HG03565 (cell line): ENCODE data around the gene FAM83D.
"Not testable (repeated sequence)": the region's sequence is repeated elsewhere in the genome, so short reads cannot be mapped to it uniquely, and the experiment has no call there.

Experiments
- ATAC-seq: cut with Tn5 transposase; IDR thresholded peaks from one replicate; pipeline ENCODE4 v1.9.1; 2021; ENCODE audit warnings: mild to moderate bottlenecking, moderate library complexity; ENCODE audit not compliant: unreplicated experiment

The FAM83D gene

DNA sequence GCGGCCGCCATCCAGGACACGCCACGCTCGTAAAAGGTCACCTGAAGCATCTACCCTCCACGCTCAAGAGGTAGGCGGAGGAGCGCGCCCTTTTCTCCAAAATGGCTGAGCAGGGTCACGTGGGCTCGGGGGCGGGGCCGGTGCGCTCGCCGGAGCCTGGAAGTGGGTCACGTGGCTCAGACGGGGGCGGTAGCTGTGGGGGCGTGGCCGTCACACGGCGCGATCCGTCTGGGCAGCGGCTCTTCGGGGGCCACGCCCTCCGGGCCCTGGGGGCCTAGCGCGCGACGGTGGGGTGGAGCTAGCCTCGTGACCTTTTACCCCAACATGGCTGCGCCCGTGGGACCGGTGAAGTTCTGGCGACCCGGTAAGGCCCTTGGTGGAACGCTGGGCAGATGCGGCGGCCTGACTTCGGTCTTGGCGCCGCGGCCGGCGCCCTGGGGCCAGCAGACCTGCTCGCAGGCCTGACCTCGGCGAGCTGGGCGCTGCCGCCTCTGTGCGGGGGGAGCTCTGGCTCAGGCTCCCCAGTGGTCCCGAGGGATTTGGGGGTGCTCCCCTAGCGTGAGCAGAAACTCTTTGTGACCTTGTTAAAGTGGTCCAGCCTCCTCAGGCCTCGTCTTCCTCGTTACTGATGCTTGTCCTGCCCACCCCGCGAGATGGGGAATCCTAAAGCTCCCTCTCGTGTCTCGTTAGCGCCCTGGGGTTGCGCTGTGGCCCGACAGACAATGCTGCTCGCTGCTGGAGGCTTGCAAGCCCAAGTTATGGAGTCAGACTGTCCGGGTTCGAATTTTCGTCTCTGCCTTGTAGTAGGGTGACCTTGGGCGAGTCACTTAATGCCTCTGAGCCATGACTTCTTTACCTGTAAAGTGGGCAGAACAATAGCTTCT lies 36.1 kb downstream of the FAM83D start, which contains the start of gene DHX35:
Gene DHX35 (plus strand): TSS at position 301 of the 884 bp plus-strand sequence. CDS start 24 bp downstream, at position 325.
- peak; percentile 92 for ATAC-seq

DNA sequence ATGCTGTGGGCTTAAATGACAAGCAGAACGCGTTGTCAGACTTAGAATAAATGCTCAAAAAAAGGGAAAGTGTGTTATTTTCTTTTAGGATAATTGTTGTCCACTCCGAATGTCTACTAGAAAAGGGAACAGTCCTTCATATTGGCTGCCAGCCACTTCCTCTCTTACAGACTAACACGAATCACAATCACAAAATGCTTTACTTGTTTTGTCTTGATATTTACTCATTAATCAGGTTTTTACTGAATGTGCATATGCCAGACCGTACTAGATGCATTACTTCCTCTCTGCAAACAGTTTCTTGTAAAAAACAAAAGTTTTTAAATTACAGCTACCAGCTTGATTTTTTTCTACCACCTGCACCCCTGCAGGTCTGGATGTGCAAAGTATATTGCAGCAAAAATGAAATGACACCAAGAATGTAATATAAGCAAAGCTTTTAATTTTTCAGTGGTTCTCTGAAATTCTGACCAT lies 36.7 kb downstream of the FAM83D start:
- ATAC-seq, result no peak

DNA sequence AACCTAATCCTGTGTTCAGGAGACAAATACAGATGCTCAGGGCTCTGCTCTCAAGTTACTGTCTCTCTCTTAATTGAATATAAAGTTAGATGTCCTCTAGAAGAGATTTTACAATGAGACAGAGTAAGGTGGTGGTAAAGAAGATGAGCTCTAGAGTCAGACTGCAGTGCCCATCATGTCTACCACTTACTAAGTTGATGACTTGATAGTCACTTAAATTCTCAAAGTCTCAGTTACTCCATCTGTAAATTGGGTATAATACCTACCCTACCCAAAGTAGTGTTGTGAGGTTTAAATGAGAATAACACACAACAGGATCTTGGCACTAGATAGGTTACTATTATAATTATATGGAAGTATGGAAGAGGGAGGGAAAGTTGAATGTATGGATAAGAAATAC lies 37.5 kb downstream of the FAM83D start:
- no peak for ATAC-seq

DNA sequence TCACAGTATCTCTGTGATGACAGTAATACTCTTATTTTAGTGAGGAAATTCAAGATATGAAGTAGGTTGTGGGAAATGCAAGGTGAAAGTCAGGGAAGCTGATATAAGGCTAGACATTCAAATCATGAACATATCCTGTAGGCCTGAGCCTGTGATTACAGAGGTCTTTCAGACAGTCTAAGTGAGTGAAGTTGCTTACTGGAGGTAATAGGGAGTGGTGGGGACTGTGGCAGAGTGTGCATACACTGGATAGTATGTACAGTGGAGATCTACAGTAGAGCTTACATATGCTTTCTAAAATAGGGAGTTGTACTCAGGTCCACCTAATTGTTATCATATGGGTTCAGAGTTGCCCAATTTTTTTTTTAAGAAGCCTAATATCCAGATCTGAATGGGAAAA lies 39.0 kb downstream of the FAM83D start:
- no peak for ATAC-seq

DNA sequence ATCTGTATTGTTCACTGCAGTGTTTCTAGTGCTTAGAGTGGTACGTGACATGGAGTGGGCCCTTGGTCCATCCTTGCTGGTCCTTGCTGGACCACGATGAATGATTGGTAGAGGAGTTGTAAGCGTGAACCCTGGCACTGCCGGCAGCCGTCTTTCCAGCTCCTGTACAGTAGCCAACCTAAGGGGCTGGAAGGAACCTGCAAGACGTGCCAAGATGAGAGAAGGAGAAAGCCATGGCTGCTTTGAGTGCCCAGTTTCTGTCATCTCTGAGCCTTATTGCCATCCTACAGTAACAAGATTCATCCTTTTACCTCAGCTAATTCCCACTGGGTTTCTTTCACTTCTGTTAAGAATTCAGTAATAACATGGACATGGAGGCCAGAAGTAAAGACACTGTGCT lies 41.9 kb downstream of the FAM83D start:
- no peak for ATAC-seq

DNA sequence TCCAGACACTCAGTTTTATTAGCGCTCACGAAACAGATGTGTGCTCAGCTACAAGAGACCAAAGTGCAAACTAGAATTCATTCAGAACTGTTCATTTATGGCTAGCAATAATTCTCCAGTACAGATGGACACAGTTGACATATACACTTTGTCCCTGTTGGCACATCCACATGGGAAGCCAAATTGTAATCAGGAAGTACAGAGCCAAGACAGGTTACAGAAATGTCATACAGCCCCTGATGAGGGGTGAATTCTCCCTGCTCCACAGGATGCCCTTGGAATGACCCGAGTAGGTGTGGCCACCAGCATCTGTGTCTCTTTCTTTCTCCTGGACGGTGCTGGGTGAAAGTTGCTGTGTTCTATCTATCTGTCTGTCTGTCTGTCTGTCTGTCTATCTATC lies 43.5 kb downstream of the FAM83D start:
- no peak for ATAC-seq

DNA sequence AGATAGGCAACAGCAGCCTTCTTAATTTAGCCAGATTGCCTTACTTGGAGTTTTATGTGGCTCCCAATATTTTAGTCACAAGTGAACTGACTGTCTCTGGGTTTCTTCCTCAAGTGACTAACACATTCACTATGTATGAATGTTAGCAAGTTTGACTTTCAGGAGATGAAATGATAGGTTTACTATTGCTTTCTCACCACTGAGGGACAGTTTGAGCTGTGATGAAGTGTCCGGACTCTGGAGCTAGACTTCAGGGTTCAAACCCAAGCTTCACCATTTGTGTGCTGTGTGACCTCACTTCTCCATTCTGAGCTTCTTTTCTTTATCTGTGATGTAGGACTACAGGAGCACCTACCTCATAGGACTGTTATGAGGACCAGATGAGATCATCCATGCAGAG lies 44.1 kb downstream of the FAM83D start:
- no peak for ATAC-seq

DNA sequence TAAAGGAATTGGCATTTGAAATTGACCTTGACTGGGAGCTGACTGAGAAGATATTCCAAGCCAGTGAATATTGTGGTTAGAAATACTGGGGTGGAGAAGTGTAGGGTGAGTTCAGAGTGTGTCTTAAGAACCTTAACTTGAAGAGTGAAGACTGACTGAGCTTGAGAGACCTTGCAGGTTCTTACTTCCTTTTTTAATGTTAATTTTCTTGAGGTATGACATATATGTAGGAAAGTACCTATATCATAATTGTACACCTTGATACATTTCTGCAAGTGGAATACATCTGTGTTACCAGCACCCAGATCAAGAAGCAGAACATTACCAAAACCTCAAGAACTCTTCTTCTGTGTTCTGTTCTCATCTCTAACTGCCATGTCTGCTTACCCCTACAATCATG lies 46.9 kb downstream of the FAM83D start:
- ATAC-seq, result no peak

DNA sequence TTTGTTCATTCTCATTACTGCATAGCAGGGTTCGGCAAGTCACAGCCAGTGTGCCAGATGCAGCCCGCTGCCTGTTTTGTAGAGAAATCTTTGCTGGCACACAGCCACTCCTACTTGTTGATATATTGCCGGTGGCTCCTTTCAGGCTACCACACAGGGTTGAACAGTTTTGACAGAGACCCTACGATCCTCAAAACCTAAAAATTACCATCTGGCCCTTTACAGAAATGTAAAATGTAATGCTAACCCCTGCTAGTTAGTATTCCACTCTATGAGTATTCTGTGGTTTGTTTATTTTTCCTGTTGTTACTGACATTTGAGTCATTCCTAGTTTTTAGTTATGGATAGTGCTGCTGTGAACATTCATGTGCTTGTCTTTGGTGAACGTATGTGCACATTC lies 47.4 kb downstream of the FAM83D start:
- no peak for ATAC-seq

DNA sequence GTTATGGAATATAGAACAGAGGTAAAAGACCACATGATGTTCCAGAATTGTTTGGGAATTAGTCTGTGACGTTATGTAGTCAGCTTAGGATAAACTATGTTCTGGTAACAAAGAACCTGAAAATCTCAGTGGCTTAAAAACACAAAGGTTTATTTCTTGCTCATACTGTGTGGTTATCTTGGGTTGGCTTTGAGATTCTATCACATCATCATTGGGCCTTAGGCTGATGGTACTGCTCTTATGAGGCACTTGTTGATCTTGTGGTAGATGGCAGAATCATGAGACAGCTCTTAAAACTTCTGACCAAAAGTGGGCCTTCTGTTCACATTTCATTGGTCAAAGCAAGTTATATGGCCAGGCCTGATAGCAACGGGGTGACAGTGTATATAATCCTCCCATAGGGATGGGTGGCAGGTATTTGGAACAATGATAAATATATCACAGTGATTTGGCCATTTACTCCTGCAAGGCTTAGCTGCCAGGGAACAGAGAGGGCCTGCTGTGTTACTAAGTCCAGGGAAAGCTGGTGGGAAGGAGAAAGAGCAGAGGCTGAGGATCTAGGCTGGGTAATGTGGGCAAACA lies 49.4 kb downstream of the FAM83D start:
- ATAC-seq, result no peak

DNA sequence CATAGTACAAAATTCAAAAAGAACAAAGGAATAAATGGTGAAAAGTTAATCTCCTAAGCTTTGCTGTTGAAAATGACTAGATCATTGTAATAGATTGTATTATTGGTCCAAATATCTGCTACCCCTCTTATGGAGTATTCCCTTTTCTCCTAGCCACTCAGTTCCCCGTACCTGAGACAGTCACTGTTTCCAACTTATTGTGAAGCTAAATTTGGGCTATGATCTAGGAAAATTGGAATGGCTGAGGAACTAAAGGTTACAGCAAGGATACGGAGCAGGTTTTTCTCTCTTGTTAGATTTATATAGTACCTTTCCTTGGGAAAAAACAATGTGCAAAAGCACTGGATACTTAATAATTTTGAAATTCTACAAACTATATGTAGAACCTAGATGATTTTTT lies 53.2 kb downstream of the FAM83D start:
- no peak for ATAC-seq

DNA sequence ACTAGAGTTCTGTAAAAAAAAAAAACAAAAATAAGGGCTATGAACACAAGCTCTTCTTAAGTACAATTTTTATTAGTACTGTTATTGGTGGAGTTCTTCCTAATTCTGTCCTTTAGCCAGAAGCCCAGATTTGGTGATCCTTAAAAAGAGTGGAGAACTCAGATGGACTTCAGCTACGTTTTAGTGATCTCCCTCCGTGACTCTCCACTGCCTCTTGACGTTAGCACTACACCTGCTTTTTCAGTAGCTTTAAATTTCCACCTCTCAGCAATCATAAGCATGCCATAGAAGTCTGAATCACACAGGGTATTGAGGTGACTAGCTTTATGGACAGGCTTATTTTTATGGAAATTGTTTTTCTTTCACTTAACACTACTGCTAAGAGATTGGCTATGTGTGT lies 53.6 kb downstream of the FAM83D start:
- no peak for ATAC-seq

DNA sequence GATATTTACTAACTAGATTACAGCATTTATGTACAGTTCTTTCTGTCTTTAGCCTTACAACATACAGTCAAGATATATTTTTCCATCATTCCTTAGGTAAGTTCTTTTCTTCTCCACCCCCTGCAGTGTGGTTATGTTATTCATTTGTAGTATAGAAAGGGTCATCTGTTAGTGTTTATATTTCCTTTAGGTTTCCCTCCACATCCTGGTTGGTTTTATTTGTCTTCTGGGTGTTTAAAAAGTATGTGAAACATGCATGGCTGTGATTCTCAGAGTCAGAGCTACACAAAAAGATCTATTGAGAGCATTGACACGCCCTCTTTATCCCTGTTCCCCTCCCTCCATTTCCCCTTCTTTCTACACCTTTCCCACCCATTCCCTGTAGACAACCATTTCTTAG lies 56.1 kb downstream of the FAM83D start:
- no peak for ATAC-seq

DNA sequence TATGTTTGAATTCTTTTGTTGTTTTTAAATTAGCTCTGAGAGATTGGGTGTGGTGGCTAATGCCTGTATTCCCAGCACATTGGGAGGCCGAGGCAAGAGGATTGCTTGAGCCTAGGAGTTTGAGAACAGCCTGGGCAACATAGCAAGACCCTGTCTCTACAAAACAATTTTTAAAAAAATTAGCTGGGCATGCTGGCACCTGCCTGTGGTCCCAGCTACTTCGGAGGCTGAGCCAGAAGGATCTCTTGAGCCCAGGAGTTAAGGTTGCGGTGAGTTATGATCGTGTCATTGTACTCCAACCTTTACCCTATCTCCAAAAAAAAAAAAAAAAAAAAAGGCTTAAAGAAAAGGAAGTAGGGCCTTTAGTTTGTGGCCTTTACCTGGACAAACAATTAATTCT lies 58.8 kb downstream of the FAM83D start:
- ATAC-seq, result no peak

DNA sequence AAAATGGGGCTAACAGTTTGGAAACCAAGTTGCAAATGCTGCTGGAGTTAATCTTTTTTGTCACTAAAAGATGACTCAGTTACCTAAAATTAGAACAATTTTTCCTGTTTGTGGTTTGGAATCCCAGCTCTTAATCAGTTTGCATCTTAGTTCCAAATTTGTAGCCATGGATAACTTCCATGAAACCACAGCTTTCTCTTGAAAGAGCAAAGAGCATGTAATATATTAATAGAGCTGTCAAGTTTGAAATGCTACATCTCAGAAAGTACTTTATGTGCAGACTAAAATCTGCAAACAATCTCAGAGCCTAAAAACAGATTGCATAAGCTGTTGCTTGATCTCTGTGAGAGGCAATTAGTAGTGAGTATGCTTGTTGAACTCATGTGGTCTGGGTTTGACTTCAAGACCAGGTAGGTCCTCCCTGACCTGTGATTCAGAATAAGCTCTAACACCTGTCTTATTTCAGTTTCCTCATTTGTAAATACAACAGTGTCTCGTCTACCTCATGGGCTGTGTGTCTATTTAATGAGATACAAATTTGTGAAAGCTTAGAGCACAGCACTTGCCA lies 59.5 kb downstream of the FAM83D start:
- no peak for ATAC-seq

DNA sequence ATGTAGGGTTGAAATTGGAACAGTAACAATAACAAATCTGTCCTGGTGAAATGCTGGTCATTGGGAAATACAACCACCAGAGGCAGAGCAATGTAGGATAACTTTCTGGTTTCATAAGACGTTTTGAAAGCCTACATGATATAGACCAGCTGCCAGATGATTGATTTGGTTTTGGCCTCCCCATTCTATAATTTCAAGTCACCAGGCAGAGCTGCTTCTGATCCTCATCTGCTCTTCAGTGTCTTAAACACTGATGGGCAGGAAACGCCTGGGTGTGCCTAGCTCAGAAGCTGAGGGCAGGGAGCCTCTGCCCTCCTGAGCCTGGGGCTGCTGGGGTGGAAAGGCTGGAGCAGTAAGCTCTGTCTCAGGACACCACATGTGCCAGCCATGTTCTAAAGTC lies 60.4 kb downstream of the FAM83D start:
- no peak for ATAC-seq

DNA sequence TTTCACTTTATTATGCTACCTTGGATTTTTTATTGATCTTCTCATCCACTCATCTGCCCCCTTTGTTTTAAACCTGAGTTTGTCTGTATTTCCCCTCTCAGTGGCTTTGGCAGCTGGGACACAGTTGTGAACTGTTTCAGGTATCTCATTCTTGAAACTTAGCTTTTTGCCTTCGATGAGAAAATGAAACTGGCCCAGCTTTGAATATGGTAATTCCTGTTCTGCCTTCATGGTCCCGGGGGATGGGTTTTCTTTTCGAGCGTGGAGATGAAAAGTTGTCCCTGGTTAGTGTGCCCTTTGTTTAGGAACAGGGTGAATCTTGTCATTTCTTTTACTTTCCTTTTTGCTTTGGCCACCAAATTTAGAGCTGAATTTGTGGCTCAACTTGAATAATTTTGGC lies 61.6 kb downstream of the FAM83D start:
- no peak for ATAC-seq

DNA sequence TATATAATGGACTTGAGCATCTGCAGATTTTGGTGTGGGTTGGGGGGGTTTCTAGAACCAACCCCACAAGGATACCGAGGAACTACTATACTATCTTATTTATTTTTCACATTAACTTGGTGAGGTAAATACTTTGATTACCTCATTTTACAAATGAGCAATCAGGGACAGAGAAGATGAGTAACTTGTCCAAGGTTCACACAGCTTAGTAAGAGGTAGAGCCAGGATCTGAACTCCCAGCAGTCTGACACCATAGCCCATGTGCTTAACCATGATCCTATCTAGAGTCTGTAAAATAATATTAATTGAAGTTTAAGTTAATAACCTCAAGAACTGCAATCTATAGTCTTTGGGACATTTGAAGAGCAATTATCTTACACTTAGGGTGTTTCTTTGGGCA lies 64.5 kb downstream of the FAM83D start:
- ATAC-seq, result no peak

DNA sequence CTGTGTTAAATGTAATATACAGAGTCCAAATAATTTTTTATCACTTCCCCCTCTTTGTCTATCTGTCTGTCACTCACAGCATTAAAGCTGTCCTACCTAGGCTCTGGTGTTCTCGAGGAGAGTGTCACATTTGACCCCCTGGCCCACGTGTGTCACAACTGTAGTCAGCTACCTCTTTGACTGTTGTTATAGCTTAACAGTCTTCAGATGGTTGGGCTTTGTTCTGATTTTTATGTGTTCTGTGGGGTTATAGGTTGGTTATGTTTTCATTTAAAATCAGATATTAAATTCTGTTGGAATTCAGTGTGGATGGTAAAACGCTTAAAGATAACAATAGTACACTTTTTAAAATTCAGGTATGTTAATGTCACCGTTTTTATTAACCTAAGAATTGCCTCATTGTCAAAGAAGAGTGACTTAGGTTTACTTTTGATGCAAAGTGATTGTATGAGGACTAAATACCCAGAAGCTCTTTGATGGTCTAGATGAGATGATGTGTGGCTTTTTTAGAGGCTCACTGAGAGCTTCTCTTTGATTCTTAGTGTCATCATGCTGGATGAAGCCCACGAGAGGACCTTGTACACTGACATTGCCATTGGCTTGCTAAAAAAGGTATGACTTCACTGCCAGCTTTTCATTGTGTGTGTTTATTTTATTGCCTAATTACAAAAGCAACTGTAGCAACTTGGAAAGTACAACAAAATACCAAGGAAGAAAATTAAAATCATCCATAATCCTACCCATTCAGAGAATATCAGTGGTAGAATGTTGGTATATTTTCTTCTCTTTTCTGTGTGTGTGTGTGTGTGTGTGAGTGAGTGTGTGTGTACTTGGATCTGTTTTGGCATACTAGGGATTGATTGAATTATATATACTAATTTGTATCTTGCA lies 65.8 kb downstream of the FAM83D start:
- no peak for ATAC-seq

DNA sequence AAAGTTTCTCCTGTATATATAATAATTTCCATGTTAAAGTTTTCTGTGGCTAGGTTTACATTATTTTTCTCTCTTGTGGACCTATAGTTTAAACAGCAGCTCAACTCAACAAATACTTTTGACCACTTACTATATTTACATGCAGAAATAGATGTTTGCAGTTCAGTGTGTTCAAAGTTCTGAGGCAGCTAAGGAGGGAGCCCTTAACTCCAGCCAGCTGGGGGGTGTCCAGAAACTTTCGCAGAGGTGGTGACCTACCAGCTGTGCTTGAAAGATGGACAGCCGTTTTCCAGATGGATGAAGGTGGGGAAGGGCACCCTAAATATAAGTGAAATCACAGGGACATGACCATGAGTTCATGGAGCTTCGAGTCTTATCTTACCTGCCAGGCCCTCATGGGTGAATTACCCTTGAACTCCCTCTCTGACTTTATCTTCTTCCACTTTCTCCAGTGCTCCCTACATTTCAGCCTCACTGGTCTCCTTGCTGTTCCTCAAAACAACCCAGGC lies 69.4 kb downstream of the FAM83D start:
- no peak for ATAC-seq

DNA sequence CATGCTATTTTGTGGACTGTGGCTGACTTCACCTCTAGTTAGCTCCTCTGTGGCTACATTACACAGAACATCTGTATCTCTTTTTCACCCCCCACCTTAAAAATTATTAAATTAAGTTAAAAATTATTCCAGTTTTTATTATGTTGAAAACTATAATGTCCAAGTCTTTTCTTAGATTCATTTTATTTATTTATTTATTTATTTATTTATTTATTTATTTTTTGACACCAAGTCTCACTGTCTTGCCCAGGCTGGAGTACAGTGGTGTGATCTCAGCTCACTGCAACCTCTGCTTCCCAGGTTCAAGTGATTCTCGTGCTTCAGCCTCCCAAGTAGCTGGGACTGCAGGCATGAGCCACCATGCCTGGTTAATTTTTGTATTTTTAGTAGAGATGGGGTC lies 70.6 kb downstream of the FAM83D start:
- not testable (repeated sequence) for ATAC-seq
